LNCAP (cell line): Measurements from ENCODE around the gene TESMIN.

ENCODE experiments used
- CTCF ChIP-seq: fragments of 450-650 bp; IDR thresholded peaks from 2 replicates; pipeline ENCODE4 v1.5.1; 2017; ENCODE audit warnings: mild to moderate bottlenecking

TESMIN gene

GRCh38 chr11:68692871-68693483, 58.3 kb downstream of the TESMIN start:
- TF ChIP-seq CTCF, result no peak

- no peak for TF ChIP-seq CTCF
Measured at GRCh38 chr11:68692115-68692514, 59.2 kb downstream of the TESMIN start.

GRCh38 chr11:68691402-68691784, 59.9 kb downstream of the TESMIN start:
- no peak for TF ChIP-seq CTCF

- no peak; the same call in 1 of the 2 replicates for TF ChIP-seq CTCF
Measured at GRCh38 chr11:68690671-68691401, 60.5 kb downstream of the TESMIN start.

- no peak for TF ChIP-seq CTCF
Measured at GRCh38 chr11:68689737-68690625, 61.3 kb downstream of the TESMIN start.

- no peak for TF ChIP-seq CTCF
Measured at GRCh38 chr11:68688881-68689280, 62.4 kb downstream of the TESMIN start.

- no peak for TF ChIP-seq CTCF
Measured at GRCh38 chr11:68687986-68688385, 63.3 kb downstream of the TESMIN start.
